ENCODE results near the gene CFAP119. TPM values are rescaled to one million over a fixed set of nuclear protein-coding genes. Genes with fewer than 3 reads are reported as not detected.

The CFAP119 gene
- polyA plus RNA-seq, 3 donors, result 7.8 to 8.2 (median 7.9) TPM

GRCh38 chr16:30762991-30763725 is 1.3 kb upstream of the CFAP119 start:
- DNase-seq (ENCODE audit: low read depth in 3 of 3, low spot score in 2 of 3), result no peak

GRCh38 chr16:30761427-30761927 is 385 bp downstream of the CFAP119 start:
- DNase-seq (ENCODE audit: low read depth in 3 of 3, low spot score in 2 of 3), result no peak

DNA sequence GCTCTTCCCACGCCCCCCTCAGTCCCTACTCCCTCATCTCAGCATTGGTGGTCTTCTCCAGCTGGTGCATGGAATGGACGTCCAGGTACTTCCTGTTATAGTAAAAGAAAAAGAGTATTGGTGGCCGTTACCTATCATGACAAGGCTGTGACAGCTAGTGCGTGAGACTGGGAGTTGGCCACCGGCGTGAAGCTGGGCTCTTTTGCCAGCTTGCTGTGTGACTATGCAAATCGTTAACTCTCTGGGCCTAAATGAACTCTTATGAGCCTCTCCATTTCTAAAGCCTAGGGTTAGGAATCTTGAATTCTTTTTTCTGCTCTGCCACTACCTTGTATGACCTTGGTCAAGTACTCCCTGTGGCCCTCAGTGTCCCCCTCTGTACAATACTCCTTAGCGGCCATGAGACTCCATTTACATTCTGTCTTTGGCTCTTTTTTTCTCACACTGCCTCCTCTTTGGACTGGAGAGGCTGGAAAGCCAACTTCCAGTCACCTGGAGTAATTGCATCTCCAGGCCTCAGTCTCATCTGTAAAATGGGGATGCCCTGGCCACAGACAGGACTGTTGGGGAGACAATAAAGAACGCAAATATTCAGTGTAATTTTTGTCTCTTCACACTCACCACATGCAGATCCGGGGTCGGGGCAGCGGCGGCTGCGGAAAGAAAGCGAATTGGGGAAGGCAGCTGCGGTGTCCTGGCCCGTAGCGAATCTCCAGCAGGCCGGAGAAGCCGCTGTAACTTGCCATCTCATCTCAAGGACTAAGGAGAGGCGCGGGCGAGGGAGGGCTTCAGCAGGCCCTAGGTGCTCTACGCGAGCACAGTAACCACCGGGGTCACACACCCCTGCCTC is 1.1 kb downstream of the CFAP119 start:
- DNase-seq (ENCODE audit: low read depth in 3 of 3, low spot score in 2 of 3), result no peak

DNA sequence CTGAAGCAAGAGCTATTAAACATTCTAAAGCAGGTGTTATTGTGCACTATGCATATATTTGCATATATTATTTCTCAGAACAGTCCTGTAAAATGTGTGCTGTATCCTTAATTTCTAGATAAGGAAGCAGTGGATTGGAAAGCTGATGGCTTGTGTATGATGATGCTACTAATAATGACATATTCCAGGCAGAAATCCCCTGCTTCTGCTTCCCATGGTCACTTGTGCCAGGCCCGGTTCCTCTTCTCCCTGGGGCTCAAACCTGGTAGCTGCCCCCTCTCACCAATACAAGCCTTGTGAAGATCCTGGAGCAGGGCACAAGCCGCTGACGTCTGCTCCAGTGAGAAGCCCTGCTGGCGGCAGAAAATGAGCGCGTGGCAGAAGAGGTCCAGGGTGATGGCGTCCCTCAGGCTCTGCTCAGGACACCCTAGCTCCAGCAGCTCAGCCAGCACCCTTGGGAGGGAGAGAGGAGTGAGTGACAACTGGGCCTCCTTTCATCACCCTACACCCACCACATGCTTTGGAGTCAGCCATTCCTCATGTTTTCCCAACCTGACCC is 1.8 kb downstream of the CFAP119 start:
- DNase-seq (ENCODE audit: low read depth in 3 of 3, low spot score in 2 of 3), result no peak

GRCh38 chr16:30758988-30759491 is 2.8 kb downstream of the CFAP119 start:
- no peak for DNase-seq (ENCODE audit: low read depth in 3 of 3, low spot score in 2 of 3)

- no peak for DNase-seq (ENCODE audit: low read depth in 3 of 3, low spot score in 2 of 3)
These were observed 4.5 kb downstream of the CFAP119 start for GRCh38 chr16:30757316-30757715.

GRCh38 chr16:30756781-30757100 is 5.1 kb downstream of the CFAP119 start:
- DNase-seq (ENCODE audit: low read depth in 3 of 3, low spot score in 2 of 3), result no peak

GRCh38 chr16:30755955-30756780 is 5.7 kb downstream of the CFAP119 start:
- DNase-seq (ENCODE audit: low read depth in 3 of 3, low spot score in 2 of 3), result no peak

DNA sequence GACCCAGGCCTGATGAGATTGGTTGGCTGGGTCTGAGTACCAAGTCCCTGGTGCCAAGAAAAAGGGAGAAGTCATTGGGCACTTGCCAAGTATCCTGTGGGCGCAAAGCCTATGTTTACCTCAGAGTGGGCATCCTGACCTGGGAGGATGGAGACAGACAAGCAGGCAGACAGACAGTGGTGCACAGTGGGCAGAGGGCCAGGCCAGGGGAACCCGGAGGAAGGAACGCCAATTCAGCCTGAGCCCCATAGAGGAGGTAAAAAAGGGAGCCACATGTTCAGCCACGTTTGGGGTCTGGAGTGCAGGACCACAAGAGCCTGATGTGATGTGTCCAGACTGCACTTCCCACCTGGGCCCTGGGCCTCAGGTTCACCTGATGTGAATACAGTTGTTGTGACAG is 8.3 kb downstream of the CFAP119 start:
- no peak for DNase-seq (ENCODE audit: low read depth in 3 of 3, low spot score in 2 of 3)

GRCh38 chr16:30750876-30751465 is 10.9 kb downstream of the CFAP119 start:
- DNase-seq (ENCODE audit: low read depth in 3 of 3, low spot score in 2 of 3), result no peak

- no peak for DNase-seq (ENCODE audit: low read depth in 3 of 3, low spot score in 2 of 3)
These were observed 11.7 kb downstream of the CFAP119 start for GRCh38 chr16:30750201-30750600.

DNA sequence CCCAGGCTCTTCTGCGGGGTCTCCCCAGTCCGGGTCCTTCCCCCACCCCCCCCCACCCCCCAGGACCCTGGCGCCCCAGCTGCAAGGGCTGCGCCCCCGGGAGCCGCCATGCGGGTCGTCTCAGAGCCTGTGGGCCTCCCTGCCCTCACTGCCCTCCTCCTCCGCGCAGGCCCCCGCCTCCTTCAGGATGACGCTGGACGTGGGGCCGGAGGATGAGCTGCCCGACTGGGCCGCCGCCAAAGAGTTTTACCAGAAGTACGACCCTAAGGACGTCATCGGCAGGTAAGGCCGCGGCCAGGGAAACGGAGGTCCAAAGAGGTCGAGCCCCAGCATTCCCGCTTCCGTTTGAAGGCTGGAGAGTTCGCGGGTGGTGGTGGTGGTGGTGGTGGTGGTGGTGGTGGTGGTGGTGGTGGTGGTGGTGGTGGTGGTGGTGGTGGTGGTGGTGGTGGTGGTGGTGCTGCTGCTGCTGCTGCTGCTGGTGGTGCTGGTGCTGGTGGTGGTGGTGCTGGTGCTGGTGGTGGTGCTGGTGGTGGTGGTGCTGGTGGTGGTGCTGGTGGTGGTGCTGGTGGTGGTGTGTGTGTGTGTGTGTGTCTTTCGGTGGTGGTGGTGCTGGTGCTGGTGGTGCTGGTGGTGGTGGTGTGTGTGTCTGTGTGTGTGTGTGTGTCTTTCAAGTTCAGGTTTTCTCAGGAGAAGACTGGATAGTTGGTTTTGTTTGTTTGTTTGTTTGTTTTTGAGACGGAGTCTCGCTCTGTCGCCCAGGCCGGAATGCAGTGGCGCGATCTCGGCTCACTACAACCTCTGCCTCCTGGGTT is 13.0 kb downstream of the CFAP119 start:
- DNase-seq (ENCODE audit: low read depth in 3 of 3, low spot score in 2 of 3), result no peak

DNA sequence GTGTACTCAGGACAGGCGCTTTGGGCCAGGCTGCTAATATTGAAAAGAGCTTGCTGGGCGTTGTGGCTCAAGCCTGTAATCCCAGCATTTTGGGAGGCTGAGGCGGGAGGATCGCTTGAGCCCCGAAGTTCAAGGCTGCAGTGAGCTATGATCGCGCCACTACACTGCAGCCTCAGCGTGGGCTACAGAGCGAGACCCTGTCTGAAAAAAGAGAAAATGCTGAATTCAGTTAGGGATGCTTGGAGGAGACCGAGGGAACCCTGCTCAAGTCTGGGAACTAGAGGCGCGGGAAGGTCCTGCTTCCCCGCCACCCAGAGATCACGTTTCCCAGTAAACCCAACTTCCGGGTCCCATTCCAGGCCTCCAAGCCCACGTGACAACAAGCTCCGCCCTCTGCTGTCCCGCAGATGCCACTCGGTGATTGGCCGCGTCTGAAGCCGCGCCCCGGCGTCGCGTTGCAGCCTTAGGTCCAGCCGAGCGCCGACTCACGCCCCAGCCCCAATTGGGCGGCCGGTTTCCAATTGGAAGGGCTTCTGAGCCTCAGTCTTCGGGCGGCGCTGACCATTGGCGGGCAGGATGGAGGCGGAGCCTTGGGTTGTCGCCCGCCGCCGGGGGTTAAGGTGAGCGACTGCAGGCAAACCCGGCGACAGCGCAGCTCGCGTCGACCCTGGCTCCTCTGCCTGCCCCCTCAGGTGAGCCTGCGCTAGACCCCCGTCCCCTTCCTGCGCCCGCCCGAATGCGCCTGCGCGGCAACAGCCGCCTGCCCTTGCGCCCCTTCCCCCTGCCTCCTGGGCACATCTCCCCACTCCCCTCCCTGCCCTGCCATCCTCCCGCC is 13.8 kb downstream of the CFAP119 start, which contains the start of gene PHKG2:
PHKG2 (plus strand) TSS at position 627 of the 835 bp plus-strand sequence. CDS start 396 bp downstream, outside the sequence.
- DNase-seq (ENCODE audit: low read depth in 3 of 3, low spot score in 2 of 3), result peak; percentile 89 to 98 (median 97)

DNA sequence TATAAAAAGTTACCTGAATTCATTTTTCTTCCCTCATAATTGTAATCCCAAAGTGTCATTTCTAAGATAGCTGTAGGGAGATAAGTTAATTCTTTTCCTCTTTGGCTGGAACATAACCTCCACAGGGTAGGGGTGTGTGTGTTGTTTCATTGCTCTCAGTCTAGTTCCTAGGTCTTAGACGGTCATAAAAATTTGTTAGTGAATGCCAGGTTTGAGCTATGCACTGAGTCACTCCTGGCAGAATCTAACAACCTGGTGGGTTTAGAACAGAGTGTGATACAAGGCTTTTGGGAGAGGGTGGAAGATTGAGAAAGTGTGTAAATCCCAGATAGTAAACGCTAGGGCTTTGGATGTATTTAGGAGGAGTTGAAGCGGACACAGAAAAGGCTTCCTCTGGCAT is 14.5 kb downstream of the CFAP119 start:
- no peak for DNase-seq (ENCODE audit: low read depth in 3 of 3, low spot score in 2 of 3)

GRCh38 chr16:30746638-30747175 is 15.2 kb downstream of the CFAP119 start:
- DNase-seq (ENCODE audit: low read depth in 3 of 3, low spot score in 2 of 3), result no peak

GRCh38 chr16:30745082-30745481 is 16.8 kb downstream of the CFAP119 start:
- DNase-seq (ENCODE audit: low read depth in 3 of 3, low spot score in 2 of 3), result no peak

- DNase-seq (ENCODE audit: low read depth in 3 of 3, low spot score in 2 of 3), result no peak
These were observed 17.7 kb downstream of the CFAP119 start for GRCh38 chr16:30744183-30744582.

DNA sequence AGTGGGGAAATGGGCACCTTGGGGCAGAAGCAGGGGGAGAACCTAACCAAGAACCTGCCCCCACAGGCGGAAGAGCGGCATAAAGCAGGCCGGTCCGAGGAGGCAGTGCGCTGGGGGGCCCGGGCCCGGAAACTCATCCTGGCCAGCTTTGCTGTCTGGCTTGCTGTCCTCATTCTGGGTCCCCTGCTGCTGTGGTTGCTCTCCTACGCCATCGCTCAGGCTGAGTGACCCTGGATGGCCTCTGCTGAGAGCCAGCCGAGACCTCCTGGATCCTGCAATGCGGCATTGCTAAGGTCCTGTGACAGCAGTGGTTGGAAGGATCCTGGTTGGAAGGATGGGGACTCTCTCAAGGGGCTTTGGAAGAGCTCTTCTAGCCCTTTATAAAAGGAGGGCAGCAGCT is 18.1 kb downstream of the CFAP119 start:
- no peak for DNase-seq (ENCODE audit: low read depth in 3 of 3, low spot score in 2 of 3)

All from right renal cortex interstitium (tissue), 3 donors.